HepG2 (cell line): Measurements from ENCODE around the gene DAPK1. TPM values are rescaled to one million over a fixed set of nuclear protein-coding genes. Genes with fewer than 3 reads are reported as not detected.

ENCODE experiments used
- ATAC-seq: fragments of 200-7000 bp; cut with Tn5 transposase; 3 replicates; pipeline ENCODE4 v1.9.1; 2020; ENCODE audit warnings: mild to moderate bottlenecking, moderate library complexity
- BruUV-seq: library from RNA; stranded (reverse); fragments of 400-500 nt; replicated peaks from 2 replicates; lab custom pipeline; 2021; lab: Mats Ljungman, UMichigan
- CTCF ChIA-PET: fragments of 300-600 bp; formaldehyde crosslinking; extraction: SDS; loops from one replicate; lab custom pipeline; 2021; ENCODE audit warnings: low total read pairs, inconsistent platforms, low intra/inter-chr PET ratio; lab: Yijun Ruan, JAX
- POLR2A ChIA-PET: fragments of 350-600 bp; sonication (Branson Sonifier 250); formaldehyde crosslinking; loops from one replicate; lab custom pipeline; 2020; ENCODE audit warnings: antibody characterized with exemption, inconsistent platforms; lab: Yijun Ruan, JAX
- DNase-seq: peaks from one replicate; pipeline ENCODE4 v3.0.0-alpha.2; 2015; ENCODE audit warnings: low spot score
- FAIRE-seq: peaks from 3 replicates; lab custom pipeline; 2011; peaks lifted over from hg19 to GRCh38; lab: Jason Lieb, UNC
- H2AFZ ChIP-seq: one replicate; pipeline ENCODE4 v1.6.1; 2011; ENCODE audit warnings: low read length, inconsistent platforms
- H3K27ac ChIP-seq: fragments of 300-600 bp; 3 replicates; pipeline ENCODE4 v1.8.0; 2011; ENCODE audit warnings: mixed run types, mild to moderate bottlenecking, mixed read lengths, low read length, inconsistent platforms; ENCODE audit not compliant: insufficient read depth; ENCODE audit errors: extremely low read length
- H3K27me3 ChIP-seq, 2 experiments: fragments of 200-600 bp in 1 of 2; 2 replicates in 1 of 2; 3 replicates in 1 of 2; pipeline versions ENCODE4 v1.6.0 to v1.8.0; 2011; ENCODE audit warnings: low read length in 2 of 2, mild to moderate bottlenecking in 2 of 2, moderate library complexity in 2 of 2, inconsistent platforms in 1 of 2; ENCODE audit not compliant: insufficient read depth in 2 of 2, control insufficient read depth in 1 of 2
- H3K36me3 ChIP-seq, 2 experiments: fragments of 200-600 bp in 1 of 2; replicated peaks in 1 of 2; 2 replicates in 1 of 2; 3 replicates in 1 of 2; pipeline versions ENCODE4 v1.5.1 to v1.8.0; 2011; ENCODE audit warnings: low read length in 2 of 2, inconsistent platforms in 1 of 2; ENCODE audit not compliant: insufficient read depth in 2 of 2, control insufficient read depth in 1 of 2
- H3K4me1 ChIP-seq: 2 replicates; pipeline ENCODE4 v1.5.1; 2012; ENCODE audit warnings: low read length, inconsistent platforms; ENCODE audit not compliant: insufficient read depth
- H3K4me2 ChIP-seq: 2 replicates; pipeline ENCODE4 v1.6.0; 2011; ENCODE audit warnings: low read depth, low read length, inconsistent platforms
- H3K4me3 ChIP-seq, 3 experiments: fragments of 200-600 bp in 1 of 3; sonication (generic), shearing (Covaris generic) in 1 of 3; replicated peaks in 1 of 3; 2 replicates each; pipeline ENCODE4 v1.5.1; 2011 to 2016; ENCODE audit warnings: low read length in 3 of 3, inconsistent platforms in 2 of 3, low read depth in 2 of 3, mild to moderate bottlenecking in 2 of 3, control low read depth in 1 of 3, mixed read lengths in 1 of 3; ENCODE audit not compliant: insufficient read depth in 1 of 3
- H3K79me2 ChIP-seq: one replicate; pipeline ENCODE4 v1.6.1; 2011; ENCODE audit warnings: low read length, inconsistent platforms; ENCODE audit not compliant: insufficient read depth
- H3K9ac ChIP-seq: 2 replicates; pipeline ENCODE4 v1.6.0; 2011; ENCODE audit warnings: mild to moderate bottlenecking, low read depth, low read length, inconsistent platforms; ENCODE audit not compliant: insufficient read depth
- H3K9me3 ChIP-seq: 2 replicates; pipeline ENCODE4 v1.5.1; 2012; ENCODE audit warnings: mild to moderate bottlenecking, low read length
- H4K20me1 ChIP-seq: 2 replicates; pipeline ENCODE4 v1.6.0; 2011; ENCODE audit warnings: inconsistent platforms, mild to moderate bottlenecking, low read length, moderate library complexity; ENCODE audit not compliant: insufficient read depth
- AHR ChIP-seq: IDR thresholded peaks from 2 replicates; pipeline ENCODE4 v1.6.1; 2018; ENCODE audit warnings: missing genetic modification reagents, missing compliant biosample characterization
- GPN1 ChIP-seq: sonication (generic); formaldehyde crosslinking; IDR thresholded peaks from 2 replicates; pipeline ENCODE4 v1.5.1; 2020; ENCODE audit warnings: missing genetic modification reagents, borderline replicate concordance
- NR1H2 ChIP-seq: sonication (generic); formaldehyde crosslinking; IDR thresholded peaks from 2 replicates; pipeline ENCODE4 v1.8.1; 2022; ENCODE audit warnings: low read depth, missing genetic modification reagents, borderline replicate concordance
- ZKSCAN5 ChIP-seq: sonication (generic); formaldehyde crosslinking; IDR thresholded peaks from 2 replicates; pipeline ENCODE4 v1.5.1; 2020; ENCODE audit warnings: mild to moderate bottlenecking, missing genetic modification reagents
- ZNF20 ChIP-seq: sonication (generic); formaldehyde crosslinking; IDR thresholded peaks from 2 replicates; pipeline ENCODE4 v1.4.0; 2020; ENCODE audit warnings: mild to moderate bottlenecking, moderate library complexity, missing genetic modification reagents
- ZNF446 ChIP-seq: sonication (generic); formaldehyde crosslinking; IDR thresholded peaks from 2 replicates; pipeline ENCODE4 v1.5.0; 2020; ENCODE audit warnings: mild to moderate bottlenecking, missing genetic modification reagents
- ZNF7 ChIP-seq: IDR thresholded peaks from 2 replicates; pipeline ENCODE4 v1.6.1; 2016; ENCODE audit warnings: missing biosample characterization, missing genetic modification reagents
- ZNF710 ChIP-seq: sonication (generic); formaldehyde crosslinking; IDR thresholded peaks from 2 replicates; pipeline ENCODE4 v1.5.0; 2020; ENCODE audit warnings: mild to moderate bottlenecking, missing genetic modification reagents, borderline replicate concordance
- whole genome bisulfite sequencing: methylation state at CpG from one replicate; pipeline ENCODE4 v1.1.6; 2017; ENCODE audit warnings: low lambda C conversion rate; 5-methylcytosine and 5-hydroxymethylcytosine counted together
- in situ Hi-C: cut with HindIII; loops from 2 replicates; pipeline ENCODE4 v1.10.0; 2017; ENCODE audit warnings: low pct_unique_long_range_greater_than_20kb; ENCODE audit not compliant: extremely low pct_ligation_motif_present
- intact Hi-C: fragments of 100-400 bp; cut with micrococcal nuclease; formaldehyde crosslinking; loops from one replicate; pipeline ENCODE4 v1.10.0; 2022; ENCODE audit not compliant: unreplicated experiment
- polyA plus RNA-seq, 8 experiments: library from polyadenylated mRNA; depleted of rRNA in 3 of 8; stranded (reverse) in 7 of 8; unstranded in 1 of 8; fragments of >200 nt; fragmentation: Illumina TruSeq in 4 of 8; extraction: Trizol in 4 of 8; gene quantifications; 2 replicates each; pipeline versions ENCODE4 v1.2.1 to v1.2.3, GENCODE V29; 2011 to 2016; ENCODE audit warnings: low read depth in 4 of 8, missing spikeins in 1 of 8, mixed read lengths in 1 of 8; ENCODE audit not compliant: insufficient read depth in 1 of 8
- total RNA-seq, 5 experiments: library from RNA; depleted of rRNA; stranded (reverse); fragments of >200 nt; fragmentation: Illumina TruSeq; extraction: Trizol; gene quantifications; 2 replicates each; pipeline ENCODE4 v1.2.3, GENCODE V29; 2016; ENCODE audit warnings: low read depth in 1 of 5

Gene DAPK1
- total and polyA plus RNA-seq, 2 of the 13 experiments (the other 11 are each of a cell fraction or from before 2014, with no cell fraction given) = 35.7 to 35.9 TPM

- H3K27me3 ChIP-seq = no peaks in the 10 kb centered on the region
- H3K27ac ChIP-seq = no peak overlapping the region
- ChIA-PET CTCF (no interaction called here), POLR2A (no interaction called here)
- no peak for DNase-seq
- peaks cover 6% of the 10 kb centered on the region; the same call in 1 of the 2 replicates for H3K4me1 ChIP-seq
- H3K79me2 ChIP-seq = no peaks in the 10 kb centered on the region
- H2AFZ ChIP-seq = no peak overlapping the region
- intact Hi-C loops = no loop called here
- H4K20me1 ChIP-seq = no peaks in the 10 kb centered on the region
- in situ Hi-C loops = loop anchor here (10.0 to 25.0 kb wide), 2 partner anchors 174 to 1256 kb away; partner anchors contain the start of gene DAPK1
- H3K36me3 ChIP-seq = peaks cover 12 to 19% of the 10 kb centered on the region in 2 experiments
- ATAC-seq = no peak
- peaks cover 11% of the 10 kb centered on the region; the same call in 1 of the 2 replicates for H3K9me3 ChIP-seq
- TF ChIP-seq ZNF710 (CRISPR knock-in tag) = no peak
- no peak for TF ChIP-seq GPN1
- H3K9ac ChIP-seq = no peak overlapping the region
- BruUV-seq = no TSS peak
- no peak overlapping the region for H3K4me2 ChIP-seq
- 95% methylated on average over 4 of the region's 4 CpGs for WGBS
- no peak overlapping the region for H3K4me3 ChIP-seq
- no peak for FAIRE-seq
These were observed 171.1 kb downstream of the DAPK1 start for GRCh38 chr9:87668722-87669121.

DNA sequence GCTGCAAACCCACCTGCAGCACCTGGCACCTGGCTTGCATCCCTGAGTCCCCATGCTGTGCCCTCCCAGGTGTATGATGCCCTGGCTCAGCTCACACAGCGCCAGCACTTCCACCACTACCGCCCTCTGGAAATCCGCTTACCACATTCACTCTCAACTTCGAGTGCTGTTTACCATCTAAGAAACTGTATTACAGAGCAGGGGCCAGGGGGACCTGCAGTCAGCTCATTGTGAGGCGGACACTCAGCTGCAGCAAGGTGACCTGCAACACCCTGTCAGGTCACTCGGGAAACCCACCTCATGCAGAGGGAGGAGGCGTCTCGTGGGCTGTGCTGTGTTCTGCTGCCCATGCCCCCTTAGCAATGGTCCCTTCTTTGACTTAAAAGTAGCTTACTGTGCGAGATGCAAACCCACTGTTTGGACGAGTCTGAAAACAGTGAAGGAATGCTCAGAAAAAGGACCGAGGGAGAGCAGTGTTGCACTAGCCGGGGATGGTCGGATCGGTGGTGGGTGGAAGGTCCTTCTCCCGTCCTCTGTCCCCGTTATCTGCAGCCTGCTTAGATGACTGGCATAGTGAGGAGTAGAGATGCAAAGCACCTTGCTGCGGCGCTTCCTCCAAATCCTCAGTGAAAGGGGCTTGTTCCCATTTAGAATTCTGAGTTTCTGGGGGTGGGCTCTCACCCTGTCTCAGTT is 173.1 kb downstream of the DAPK1 start:
- DNase-seq = no peak

More for the DNA sequence above, 173.1 kb downstream of the DAPK1 start:
- Histone ChIP-seq H3K9me3 (peaks cover 11% of the 10 kb centered on the region; the same call in 1 of the 2 replicates), H3K4me2 (no peak overlapping the region), H4K20me1 (no peaks in the 10 kb centered on the region), H3K27ac (no peak overlapping the region), H2AFZ (no peak overlapping the region), H3K9ac (no peak overlapping the region), H3K27me3 (no peaks in the 10 kb centered on the region), H3K79me2 (no peaks in the 10 kb centered on the region), H3K4me3 (no peak overlapping the region), H3K4me1 (peaks cover 6% of the 10 kb centered on the region; the same call in 1 of the 2 replicates), H3K36me3 (peaks cover 12 to 16% of the 10 kb centered on the region in 2 experiments; a peak in 4 of 5 replicates)
- TF ChIP-seq ZNF20 (CRISPR knock-in tag) = no peak
- TF ChIP-seq ZKSCAN5 (CRISPR knock-in tag) = no peak
- TF ChIP-seq AHR = no peak
- no peak for TF ChIP-seq NR1H2 (CRISPR knock-in tag)
- no peak for TF ChIP-seq ZNF7 (CRISPR knock-in tag)
- no peak for TF ChIP-seq ZNF446 (CRISPR knock-in tag)
- no peak for FAIRE-seq
- intact Hi-C loops = no loop called here
- CTCF ChIA-PET = no interaction called here
- in situ Hi-C loops = loop anchor here (25.0 kb wide), 1 partner anchor 1258 kb away; no protein-coding TSS in a partner anchor
- 98% methylated on average over 18 of the region's 18 CpGs for WGBS
- no TSS peak for BruUV-seq
- ATAC-seq = no peak
- POLR2A ChIA-PET = no interaction called here
